HG03175 (cell line): Measurements from ENCODE around the gene CYP4A22.
"Not testable (repeated sequence)": the region's sequence is repeated elsewhere in the genome, so short reads cannot be mapped to it uniquely, and the experiment has no call there.

Experiments
- ATAC-seq: cut with Tn5 transposase; IDR thresholded peaks from one replicate; pipeline ENCODE4 v1.9.1; 2021; ENCODE audit warnings: mild to moderate bottlenecking, moderate library complexity; ENCODE audit not compliant: unreplicated experiment

Gene CYP4A22

GRCh38 chr1:47137198-47137597 is at the start of gene CYP4A22:
Gene CYP4A22, plus strand, starts transcription at chr1:47137441. Its CDS starts 45 bp downstream, at chr1:47137486.
- no peak for ATAC-seq

- ATAC-seq: not testable (repeated sequence)
Measured at GRCh38 chr1:47089356-47089755, 47.9 kb upstream of the CYP4A22 start.

- not testable (repeated sequence) for ATAC-seq
Measured at GRCh38 chr1:47091476-47091875, 45.8 kb upstream of the CYP4A22 start.

- ATAC-seq: no peak
Measured at GRCh38 chr1:47104816-47105215, 32.4 kb upstream of the CYP4A22 start.

GRCh38 chr1:47106792-47107191 is 30.4 kb upstream of the CYP4A22 start:
- no peak for ATAC-seq

- not testable (repeated sequence) for ATAC-seq
Measured at GRCh38 chr1:47107851-47108574, 29.2 kb upstream of the CYP4A22 start.

- not testable (repeated sequence) for ATAC-seq
Measured at GRCh38 chr1:47109482-47109881, 27.8 kb upstream of the CYP4A22 start.

GRCh38 chr1:47113178-47113577 is 24.1 kb upstream of the CYP4A22 start:
- no peak for ATAC-seq

GRCh38 chr1:47121039-47121438 is 16.2 kb upstream of the CYP4A22 start:
- not testable (repeated sequence) for ATAC-seq

- not testable (repeated sequence) for ATAC-seq
Measured at GRCh38 chr1:47124834-47125233, 12.4 kb upstream of the CYP4A22 start.

- not testable (repeated sequence) for ATAC-seq
Measured at GRCh38 chr1:47126997-47127396, 10.2 kb upstream of the CYP4A22 start.

- no peak for ATAC-seq
Measured at GRCh38 chr1:47128221-47128620, 9.0 kb upstream of the CYP4A22 start.

GRCh38 chr1:47128854-47129253 is 8.4 kb upstream of the CYP4A22 start:
- ATAC-seq: not testable (repeated sequence)

- ATAC-seq: not testable (repeated sequence)
Measured at GRCh38 chr1:47129489-47130230, 7.6 kb upstream of the CYP4A22 start.

GRCh38 chr1:47132665-47133064 is 4.6 kb upstream of the CYP4A22 start:
- not testable (repeated sequence) for ATAC-seq

GRCh38 chr1:47137925-47138615 is 829 bp downstream of the CYP4A22 start:
- no peak for ATAC-seq

- ATAC-seq: not testable (repeated sequence)
Measured at GRCh38 chr1:47140358-47140757, 3.1 kb downstream of the CYP4A22 start.

- ATAC-seq: not testable (repeated sequence)
Measured at GRCh38 chr1:47143654-47144053, 6.4 kb downstream of the CYP4A22 start.

- not testable (repeated sequence) for ATAC-seq
Measured at GRCh38 chr1:47146495-47146894, 9.3 kb downstream of the CYP4A22 start.

GRCh38 chr1:47147047-47147785 is 10.0 kb downstream of the CYP4A22 start:
- ATAC-seq: no peak

- not testable (repeated sequence) for ATAC-seq
Measured at GRCh38 chr1:47149162-47149561, 11.9 kb downstream of the CYP4A22 start.
